Stimulated activated CD8-positive, alpha-beta memory T cell treated with anti-CD3 and anti-CD28 coated beads, Interleukin-2, amount 100 ng/mL, for 48 hours (primary cell): ENCODE results near the gene PODXL2.
A peak's percentile ranks its signal among the peaks of the same experiment; 100 is the strongest.
"Not testable (repeated sequence)": the region's sequence is repeated elsewhere in the genome, so short reads cannot be mapped to it uniquely, and the experiment has no call there.

Experiments
- DNase-seq, 2 donors: peaks; one replicate each; pipeline ENCODE4 v3.0.0-alpha.2; 2020; ENCODE audit warnings: low read depth in 2 of 2

PODXL2 gene

DNA sequence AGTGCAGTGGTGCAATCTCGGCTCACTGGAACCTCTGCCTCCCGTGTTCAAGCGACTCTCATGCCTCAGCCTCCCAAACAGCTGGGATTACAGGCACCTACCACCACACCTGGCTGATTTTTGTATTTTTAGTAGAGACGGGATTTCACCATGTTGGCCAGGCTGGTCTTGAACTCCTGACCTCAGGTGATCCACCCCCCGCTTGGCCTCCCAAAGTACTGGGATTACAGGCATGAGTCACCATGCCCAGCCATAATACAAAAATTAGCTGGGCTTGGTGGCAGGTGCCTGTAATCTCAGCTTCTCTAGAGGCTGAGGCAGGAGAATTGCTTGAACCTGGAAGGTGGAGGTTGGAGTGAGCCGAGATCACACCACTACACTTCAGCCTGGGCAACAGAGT is 26.0 kb downstream of the PODXL2 start:
- not testable (repeated sequence) for DNase-seq

GRCh38 chr3:127655641-127656040 is 26.7 kb downstream of the PODXL2 start:
- no peak for DNase-seq

DNA sequence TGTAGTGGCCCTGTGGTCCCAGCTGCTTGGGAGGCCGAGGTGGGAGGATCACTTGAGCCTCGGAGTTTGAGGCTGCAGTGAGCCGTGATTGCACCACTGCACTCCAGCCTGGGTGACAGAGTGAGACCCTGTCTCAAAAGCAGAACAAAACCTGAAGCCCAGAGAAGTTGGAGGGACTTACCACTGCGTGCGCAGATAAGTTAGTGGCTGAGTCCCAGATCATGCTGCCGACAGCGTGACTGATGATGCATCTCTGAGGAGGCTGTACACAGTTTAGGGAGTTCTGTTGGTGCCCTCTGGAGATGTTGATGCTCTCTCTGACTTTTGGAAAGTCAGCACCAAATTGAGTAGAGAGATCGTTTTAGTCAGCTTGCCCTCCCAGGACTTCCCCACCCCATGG is 27.9 kb downstream of the PODXL2 start:
- DNase-seq = no peak

- no peak for DNase-seq
These were observed 29.2 kb downstream of the PODXL2 start for GRCh38 chr3:127658234-127658633.

DNA sequence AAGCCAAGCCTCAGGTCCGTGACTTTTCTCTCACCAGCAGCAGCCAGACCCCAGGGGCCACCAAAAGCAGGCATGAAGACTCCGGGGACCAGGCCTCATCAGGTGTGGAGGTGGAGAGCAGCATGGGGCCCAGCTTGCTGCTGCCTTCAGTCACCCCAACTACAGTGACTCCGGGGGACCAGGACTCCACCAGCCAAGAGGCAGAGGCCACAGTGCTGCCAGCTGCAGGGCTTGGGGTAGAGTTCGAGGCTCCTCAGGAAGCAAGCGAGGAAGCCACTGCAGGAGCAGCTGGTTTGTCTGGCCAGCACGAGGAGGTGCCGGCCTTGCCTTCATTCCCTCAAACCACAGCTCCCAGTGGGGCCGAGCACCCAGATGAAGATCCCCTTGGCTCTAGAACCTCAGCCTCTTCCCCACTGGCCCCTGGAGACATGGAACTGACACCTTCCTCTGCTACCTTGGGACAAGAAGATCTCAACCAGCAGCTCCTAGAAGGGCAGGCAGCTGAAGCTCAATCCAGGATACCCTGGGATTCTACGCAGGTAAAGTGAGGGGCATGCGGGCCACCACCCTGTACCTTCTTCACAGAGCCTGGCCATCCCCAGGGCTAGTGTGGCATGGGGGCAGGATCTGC is 31.8 kb downstream of the PODXL2 start:
- no peak for DNase-seq

GRCh38 chr3:127661600-127661999 is 32.6 kb downstream of the PODXL2 start:
- DNase-seq = no peak

GRCh38 chr3:127662001-127662469 is 33.0 kb downstream of the PODXL2 start:
- DNase-seq = no peak

DNA sequence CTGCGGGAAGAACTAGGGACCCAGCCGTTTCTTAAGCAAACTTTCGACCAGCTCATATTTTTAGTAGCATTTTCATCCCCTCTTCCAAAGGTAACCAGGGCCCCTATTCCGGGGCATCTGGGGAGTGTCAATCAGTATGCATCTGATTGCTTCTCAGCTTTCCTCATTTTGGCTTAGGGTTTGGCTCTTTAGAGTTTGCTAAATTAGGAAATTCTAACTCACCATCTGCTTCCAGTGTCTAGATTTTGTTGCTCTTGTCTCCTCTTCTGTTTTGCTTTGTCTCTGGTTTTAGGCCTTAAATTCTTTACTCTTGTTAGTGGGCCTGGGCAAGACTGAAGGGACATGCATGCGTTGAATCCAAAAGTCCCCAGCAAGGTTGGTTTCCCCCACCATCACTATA is 34.2 kb downstream of the PODXL2 start:
- no peak for DNase-seq

DNA sequence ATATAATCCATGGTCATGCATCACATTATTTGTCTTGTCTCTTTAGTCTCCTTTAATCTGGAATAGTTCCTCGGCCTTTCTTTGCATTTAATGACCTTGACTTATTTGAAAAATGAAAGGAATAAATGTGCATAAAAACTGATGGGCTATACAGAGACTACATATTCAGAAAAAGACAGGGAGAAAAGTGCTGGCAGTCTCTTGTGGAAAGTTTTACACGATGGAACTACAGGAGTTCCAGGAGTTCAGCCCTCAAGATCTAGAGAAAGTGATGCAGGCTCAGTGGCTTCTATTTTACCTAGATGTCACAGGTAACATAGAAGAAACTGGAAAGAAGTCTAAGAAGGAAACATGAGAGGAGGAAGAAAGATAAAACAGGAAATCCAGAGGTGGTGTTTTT is 36.2 kb downstream of the PODXL2 start:
- no peak for DNase-seq

DNA sequence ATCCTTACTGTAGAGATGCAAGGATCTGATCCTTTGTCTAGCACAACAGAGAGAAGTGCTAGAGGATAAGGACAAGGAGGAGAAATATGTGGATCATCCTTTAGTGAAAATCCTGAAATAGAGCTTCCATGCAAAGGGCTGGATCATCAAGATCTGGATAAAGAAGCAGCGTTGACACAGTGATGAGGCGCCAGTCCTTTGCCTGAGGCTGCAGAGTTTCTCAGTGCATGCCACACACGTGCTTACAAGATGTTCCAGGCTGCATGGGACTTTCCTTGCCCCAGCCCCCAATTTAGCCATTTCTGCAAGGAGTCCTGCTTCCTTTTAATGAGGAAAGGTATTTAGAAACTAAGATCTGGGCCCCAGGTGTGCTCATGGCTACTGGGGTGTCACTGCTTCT is 36.6 kb downstream of the PODXL2 start:
- no peak for DNase-seq

- no peak for DNase-seq
These were observed 37.7 kb downstream of the PODXL2 start for GRCh38 chr3:127666676-127667075.

GRCh38 chr3:127667119-127667681 is 38.2 kb downstream of the PODXL2 start:
- DNase-seq = no peak

DNA sequence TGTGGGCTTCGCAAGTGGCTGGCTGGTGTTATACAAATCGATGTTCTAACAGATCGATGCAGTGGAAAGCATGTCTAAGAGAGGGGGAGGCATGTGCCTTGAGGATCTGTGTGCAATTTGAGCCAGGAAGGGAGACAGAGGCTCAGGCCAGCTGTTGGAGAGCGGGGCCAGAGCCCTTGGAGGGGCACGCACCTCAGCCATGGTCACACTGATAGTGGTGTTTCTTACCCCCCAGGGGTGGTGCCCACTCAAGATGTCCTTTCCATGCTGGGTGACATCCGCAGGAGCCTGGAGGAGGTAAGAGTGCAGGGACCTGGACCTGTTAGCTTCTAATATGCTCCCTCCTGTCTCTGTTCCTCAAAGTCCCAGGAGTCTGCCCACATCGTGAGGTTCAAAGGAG is 39.9 kb downstream of the PODXL2 start:
- DNase-seq = no peak

DNA sequence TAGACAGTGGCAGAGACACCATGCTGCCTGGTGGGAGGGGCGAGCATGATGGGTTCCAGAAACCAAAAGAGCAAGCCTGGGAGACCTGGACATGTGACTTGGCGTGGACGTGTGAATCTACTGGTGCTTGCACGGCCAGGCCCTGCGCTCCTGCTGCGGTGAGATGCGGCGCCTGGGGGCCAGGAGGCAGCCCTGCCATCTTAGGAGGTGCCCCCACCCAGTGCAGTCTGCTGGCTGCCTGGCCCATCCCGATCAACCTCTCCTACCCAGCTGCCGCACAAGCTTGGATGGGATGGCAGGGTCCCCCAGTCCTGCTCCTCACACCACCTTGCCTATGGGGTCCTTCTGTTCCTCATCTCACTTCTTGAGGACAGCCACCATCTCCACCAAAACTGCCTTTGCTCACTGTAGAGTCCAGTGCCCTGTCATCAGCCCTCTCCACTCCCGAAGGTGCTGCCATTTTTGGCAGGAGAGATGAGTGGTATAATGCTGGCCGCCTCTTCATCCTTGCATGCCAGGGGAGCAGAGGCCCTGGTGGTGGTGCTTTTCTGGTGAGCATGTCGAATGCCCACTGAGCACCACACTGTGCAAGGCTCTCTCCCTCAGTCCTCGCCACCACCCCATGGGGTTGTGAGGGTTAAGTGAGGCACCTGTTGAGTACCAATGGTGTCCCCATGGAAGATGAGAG is 40.7 kb downstream of the PODXL2 start:
- DNase-seq = no peak

GRCh38 chr3:127670229-127670559 is 41.2 kb downstream of the PODXL2 start:
- DNase-seq = no peak

DNA sequence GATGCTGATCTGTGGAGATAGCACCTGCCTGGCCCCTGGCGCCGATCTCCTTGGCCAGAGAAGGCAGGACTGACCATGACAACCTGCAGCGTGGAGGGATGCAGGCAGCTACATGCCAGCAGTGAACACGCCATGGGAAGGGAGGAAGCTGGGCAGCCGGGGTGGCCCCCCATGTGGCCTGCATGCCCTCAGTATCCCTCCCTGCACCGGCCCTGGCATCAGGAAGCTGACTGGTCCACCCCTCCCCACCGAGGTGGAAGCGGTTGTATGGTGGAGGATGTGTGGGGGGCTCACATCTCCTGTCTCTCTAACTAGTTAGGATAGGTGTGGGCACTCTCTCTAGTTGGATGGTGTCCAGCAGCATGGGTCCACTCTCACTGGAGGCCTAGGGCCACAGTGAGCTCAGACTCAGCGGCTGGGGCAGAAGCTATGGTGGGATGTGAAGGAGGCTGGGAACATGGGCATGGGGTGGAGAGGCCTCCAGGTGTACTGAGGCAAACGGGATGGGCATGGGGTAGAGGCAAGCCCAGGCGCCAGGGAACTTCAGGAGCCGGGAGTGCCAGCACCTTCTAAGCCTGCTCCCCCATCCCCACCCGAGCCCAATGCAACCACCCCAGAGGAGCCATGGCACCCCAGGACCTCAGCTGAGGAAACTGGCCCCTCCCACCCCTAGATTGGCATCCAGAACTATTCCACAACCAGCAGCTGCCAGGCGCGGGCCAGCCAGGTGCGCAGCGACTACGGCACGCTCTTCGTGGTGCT is 42.0 kb downstream of the PODXL2 start:
- no peak for DNase-seq

GRCh38 chr3:127671523-127672428 is 42.8 kb downstream of the PODXL2 start:
- DNase-seq = peak in 1 of 2 donors; percentile 21

- peak; percentile 78 to 83 for DNase-seq
These were observed 43.6 kb downstream of the PODXL2 start, which contains the start of gene ABTB1 for GRCh38 chr3:127672429-127673190. TSS of gene ABTB1 (plus strand) at chr3:127672952. CDS start at chr3:127673026, 74 bp downstream.

DNA sequence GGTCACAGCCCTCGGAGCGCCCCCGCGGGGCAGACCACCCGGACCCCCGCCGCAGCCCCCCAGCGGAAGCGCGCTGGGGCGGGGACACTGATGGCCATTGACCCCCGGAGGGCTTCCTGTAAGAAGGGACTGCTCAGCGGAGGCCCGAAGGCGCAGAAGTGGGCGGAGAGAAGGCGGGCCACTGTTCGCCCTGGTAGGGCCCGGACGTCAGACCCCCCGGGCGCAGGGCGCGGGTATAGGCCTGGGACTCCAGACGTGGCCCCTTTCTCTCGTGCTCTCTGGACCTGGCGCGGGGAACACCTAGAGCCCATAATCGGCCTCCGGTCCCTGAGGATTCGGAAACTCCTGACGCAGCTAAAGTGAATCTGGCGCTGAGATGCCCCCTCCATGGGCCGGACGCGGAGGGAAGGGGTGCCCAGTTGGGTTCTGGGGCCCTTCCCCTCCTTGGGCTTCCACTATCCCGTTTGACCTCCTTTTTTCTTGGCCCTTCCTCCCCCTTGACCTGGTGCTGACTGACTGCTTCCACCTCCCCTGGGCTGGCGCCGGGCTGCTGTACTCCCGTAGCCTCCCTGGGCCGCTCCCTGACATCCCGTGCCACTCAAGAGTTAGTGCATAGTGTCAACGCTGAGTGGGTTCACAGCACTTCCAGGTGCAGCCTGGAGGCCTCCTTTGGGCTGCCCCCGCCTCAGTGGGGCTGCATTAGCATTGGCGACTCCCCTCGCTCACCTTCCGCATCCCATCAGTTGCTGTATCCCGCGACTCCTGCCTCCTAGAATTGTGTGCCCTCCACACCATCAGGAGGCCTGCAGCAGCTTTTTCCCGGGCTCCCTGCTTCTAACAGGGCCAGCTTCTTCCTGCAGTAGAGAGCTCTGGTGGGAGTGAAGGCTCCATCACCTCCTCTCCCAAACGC is 44.5 kb downstream of the PODXL2 start:
- DNase-seq = peak in 1 of 2 donors; percentile 29
